ENCODE results near the gene ADARB2.

ADARB2 gene

GRCh38 chr10:1367938-1368841 is 369.1 kb downstream of the ADARB2 start:
- Mint-ChIP-seq H3K27me3 (peaks cover 31 to 66% of the 10 kb centered on the region in 2 donors), H3K4me1 (ENCODE audit: low read depth in 2 of 2) (no peaks in the 10 kb centered on the region), H3K36me3 (ENCODE audit: insufficient read depth) (peaks cover 3% of the 10 kb centered on the region), H3K9me3 (no peaks in the 10 kb centered on the region), H3K27ac (no peak overlapping the region), H3K4me3 (no peak overlapping the region)
- no peak for ATAC-seq (replicated peaks)
- DNase-seq: no peak

- Mint-ChIP-seq H3K4me1 (ENCODE audit: low read depth in 2 of 2) (no peaks in the 10 kb centered on the region), H3K27me3 (peaks cover 32 to 66% of the 10 kb centered on the region in 2 donors), H3K27ac (no peak overlapping the region), H3K9me3 (no peaks in the 10 kb centered on the region), H3K36me3 (ENCODE audit: insufficient read depth) (peaks cover 3% of the 10 kb centered on the region), H3K4me3 (no peak overlapping the region)
- no peak for ATAC-seq (replicated peaks)
- DNase-seq: no peak
These were observed 370.4 kb downstream of the ADARB2 start for GRCh38 chr10:1366811-1367425.

GRCh38 chr10:1366322-1366691 is 371.0 kb downstream of the ADARB2 start:
- H3K36me3 Mint-ChIP-seq (ENCODE audit: insufficient read depth): peaks cover 3% of the 10 kb centered on the region
- H3K4me3 Mint-ChIP-seq: no peak overlapping the region
- H3K9me3 Mint-ChIP-seq: no peaks in the 10 kb centered on the region
- H3K27ac Mint-ChIP-seq: no peak overlapping the region
- peaks cover 37 to 66% of the 10 kb centered on the region in 2 donors for H3K27me3 Mint-ChIP-seq
- ATAC-seq (replicated peaks): no peak
- H3K4me1 Mint-ChIP-seq (ENCODE audit: low read depth in 2 of 2): no peaks in the 10 kb centered on the region
- no peak for DNase-seq

GRCh38 chr10:1365540-1366321 is 371.6 kb downstream of the ADARB2 start:
- Mint-ChIP-seq H3K27ac (no peak overlapping the region), H3K4me1 (ENCODE audit: low read depth in 2 of 2) (no peaks in the 10 kb centered on the region), H3K4me3 (no peak overlapping the region), H3K9me3 (no peaks in the 10 kb centered on the region), H3K27me3 (peaks cover 36 to 63% of the 10 kb centered on the region in 2 donors), H3K36me3 (ENCODE audit: insufficient read depth) (peaks cover 3% of the 10 kb centered on the region)
- ATAC-seq (replicated peaks) (no peak), DNase-seq (no peak)

GRCh38 chr10:1364151-1364910 is 373.0 kb downstream of the ADARB2 start:
- Mint-ChIP-seq H3K27me3 (peaks cover 25 to 62% of the 10 kb centered on the region in 2 donors), H3K36me3 (ENCODE audit: insufficient read depth) (peaks cover 3% of the 10 kb centered on the region), H3K9me3 (no peaks in the 10 kb centered on the region), H3K27ac (no peak overlapping the region), H3K4me3 (no peak overlapping the region), H3K4me1 (ENCODE audit: low read depth in 2 of 2) (peaks cover 0 to 4% of the 10 kb centered on the region in 2 donors)
- no peak for DNase-seq
- no peak for ATAC-seq (replicated peaks)

GRCh38 chr10:1363446-1364121 is 373.7 kb downstream of the ADARB2 start:
- DNase-seq (no peak), ATAC-seq (replicated peaks) (no peak)
- H3K9me3 Mint-ChIP-seq: no peaks in the 10 kb centered on the region
- H3K4me3 Mint-ChIP-seq: no peak overlapping the region
- H3K4me1 Mint-ChIP-seq (ENCODE audit: low read depth in 2 of 2): peaks cover 0 to 7% of the 10 kb centered on the region in 2 donors
- peaks cover 3% of the 10 kb centered on the region for H3K36me3 Mint-ChIP-seq (ENCODE audit: insufficient read depth)
- peaks cover 25 to 62% of the 10 kb centered on the region in 2 donors for H3K27me3 Mint-ChIP-seq
- no peak overlapping the region for H3K27ac Mint-ChIP-seq

- no peak overlapping the region for H3K4me3 Mint-ChIP-seq
- peak overlapping the region in 1 of 2 donors; percentile 49 for H3K27ac Mint-ChIP-seq
- H3K4me1 Mint-ChIP-seq (ENCODE audit: low read depth in 2 of 2): peaks cover 0 to 7% of the 10 kb centered on the region in 2 donors
- H3K36me3 Mint-ChIP-seq (ENCODE audit: insufficient read depth): peaks cover under 1% of the 10 kb centered on the region
- no peaks in the 10 kb centered on the region for H3K9me3 Mint-ChIP-seq
- DNase-seq (no peak), ATAC-seq (replicated peaks) (no peak)
- peaks cover 25 to 60% of the 10 kb centered on the region in 2 donors for H3K27me3 Mint-ChIP-seq
These were observed 374.5 kb downstream of the ADARB2 start for GRCh38 chr10:1362589-1363445.

GRCh38 chr10:1361411-1362105 is 375.8 kb downstream of the ADARB2 start:
- Mint-ChIP-seq H3K9me3 (no peaks in the 10 kb centered on the region), H3K4me3 (no peak overlapping the region), H3K4me1 (ENCODE audit: low read depth in 2 of 2) (peaks cover 0 to 7% of the 10 kb centered on the region in 2 donors), H3K27me3 (peaks cover 31 to 48% of the 10 kb centered on the region in 2 donors), H3K36me3 (ENCODE audit: insufficient read depth) (no peaks in the 10 kb centered on the region), H3K27ac (no peak overlapping the region)
- no peak for DNase-seq
- no peak for ATAC-seq (replicated peaks)

GRCh38 chr10:1360558-1361164 is 376.7 kb downstream of the ADARB2 start:
- no peak for ATAC-seq (replicated peaks)
- Mint-ChIP-seq H3K27me3 (peaks cover 32 to 39% of the 10 kb centered on the region in 2 donors), H3K27ac (no peak overlapping the region), H3K4me3 (no peak overlapping the region), H3K36me3 (ENCODE audit: insufficient read depth) (no peaks in the 10 kb centered on the region), H3K4me1 (ENCODE audit: low read depth in 2 of 2) (peaks cover 0 to 7% of the 10 kb centered on the region in 2 donors), H3K9me3 (no peaks in the 10 kb centered on the region)
- DNase-seq: no peak

- H3K4me3 Mint-ChIP-seq: no peak overlapping the region
- no peak overlapping the region for H3K27ac Mint-ChIP-seq
- peaks cover 0 to 7% of the 10 kb centered on the region in 2 donors for H3K4me1 Mint-ChIP-seq (ENCODE audit: low read depth in 2 of 2)
- DNase-seq (no peak), ATAC-seq (replicated peaks) (no peak)
- H3K27me3 Mint-ChIP-seq: peaks cover 32 to 33% of the 10 kb centered on the region in 2 donors
- no peaks in the 10 kb centered on the region for H3K9me3 Mint-ChIP-seq
- H3K36me3 Mint-ChIP-seq (ENCODE audit: insufficient read depth): no peaks in the 10 kb centered on the region
These were observed 377.2 kb downstream of the ADARB2 start for GRCh38 chr10:1360011-1360557.

GRCh38 chr10:1359626-1359955 is 377.7 kb downstream of the ADARB2 start:
- Mint-ChIP-seq H3K36me3 (ENCODE audit: insufficient read depth) (no peaks in the 10 kb centered on the region), H3K4me1 (ENCODE audit: low read depth in 2 of 2) (peaks cover 0 to 7% of the 10 kb centered on the region in 2 donors), H3K27ac (no peak overlapping the region), H3K27me3 (peaks cover 28 to 32% of the 10 kb centered on the region in 2 donors), H3K9me3 (no peaks in the 10 kb centered on the region), H3K4me3 (no peak overlapping the region)
- no peak for DNase-seq
- ATAC-seq (replicated peaks): no peak
